NT2/D1 (cell line): ENCODE measurements around the gene RAB3B.

Experiments used
- SUZ12 ChIP-seq: IDR thresholded peaks from 2 replicates; pipeline ENCODE4 v1.6.1; 2011; ENCODE audit not compliant: insufficient read length, insufficient read depth; ENCODE audit errors: extremely low read depth
- YY1 ChIP-seq: IDR thresholded peaks from 2 replicates; pipeline ENCODE4 v1.6.1; 2011; ENCODE audit not compliant: insufficient read length, insufficient read depth
- ZNF274 ChIP-seq: IDR thresholded peaks from 2 replicates; pipeline ENCODE4 v1.6.1; 2011; ENCODE audit warnings: mild to moderate bottlenecking, low read depth, low read length

GRCh38 chr1:51867479-51868232 lies 122.8 kb downstream of the RAB3B start:
- no peak for TF ChIP-seq ZNF274
- no peak for TF ChIP-seq YY1
- no peak for TF ChIP-seq SUZ12
